ENCODE data around the gene SF3B1. TPM values are rescaled to one million over a fixed set of nuclear protein-coding genes. Genes with fewer than 3 reads are reported as not detected.

Gene SF3B1
- total RNA-seq, 1 donor: 253 TPM

GRCh38 chr2:197356136-197356535, 78.7 kb downstream of the SF3B1 start:
- peak overlapping the region; percentile 12 for H3K4me2 ChIP-seq (ENCODE audit: insufficient read depth, low read length)
- H3K9me3 ChIP-seq (ENCODE audit: low read depth, low read length): no peaks in the 10 kb centered on the region
- H3K36me3 ChIP-seq (ENCODE audit: insufficient read depth, low read length): no peaks in the 10 kb centered on the region
- no peak overlapping the region for H2AFZ ChIP-seq (ENCODE audit: low read length)
- no peak overlapping the region for H3K27ac ChIP-seq (ENCODE audit: low read depth, low read length)
- no peaks in the 10 kb centered on the region for H3K27me3 ChIP-seq (ENCODE audit: insufficient read depth, low read length)
- DNase-seq (ENCODE audit: insufficient read length, low spot score, missing footprints): no peak
- TF ChIP-seq, protein P1, sequence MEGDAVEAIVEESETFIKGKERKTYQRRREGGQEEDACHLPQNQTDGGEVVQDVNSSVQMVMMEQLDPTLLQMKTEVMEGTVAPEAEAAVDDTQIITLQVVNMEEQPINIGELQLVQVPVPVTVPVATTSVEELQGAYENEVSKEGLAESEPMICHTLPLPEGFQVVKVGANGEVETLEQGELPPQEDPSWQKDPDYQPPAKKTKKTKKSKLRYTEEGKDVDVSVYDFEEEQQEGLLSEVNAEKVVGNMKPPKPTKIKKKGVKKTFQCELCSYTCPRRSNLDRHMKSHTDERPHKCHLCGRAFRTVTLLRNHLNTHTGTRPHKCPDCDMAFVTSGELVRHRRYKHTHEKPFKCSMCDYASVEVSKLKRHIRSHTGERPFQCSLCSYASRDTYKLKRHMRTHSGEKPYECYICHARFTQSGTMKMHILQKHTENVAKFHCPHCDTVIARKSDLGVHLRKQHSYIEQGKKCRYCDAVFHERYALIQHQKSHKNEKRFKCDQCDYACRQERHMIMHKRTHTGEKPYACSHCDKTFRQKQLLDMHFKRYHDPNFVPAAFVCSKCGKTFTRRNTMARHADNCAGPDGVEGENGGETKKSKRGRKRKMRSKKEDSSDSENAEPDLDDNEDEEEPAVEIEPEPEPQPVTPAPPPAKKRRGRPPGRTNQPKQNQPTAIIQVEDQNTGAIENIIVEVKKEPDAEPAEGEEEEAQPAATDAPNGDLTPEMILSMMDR (IDR thresholded peaks at IDR 0.05; ENCODE audit: extremely low read depth, low read depth, low read length): peak; percentile 45
- H3K79me2 ChIP-seq (ENCODE audit: insufficient read depth, low read length): no peaks in the 10 kb centered on the region
- no peaks in the 10 kb centered on the region for H4K20me1 ChIP-seq (ENCODE audit: insufficient read depth, low read length)
- peaks cover 7% of the 10 kb centered on the region for H3K4me1 ChIP-seq (ENCODE audit: insufficient read depth, low read length)
- H3K4me3 ChIP-seq (ENCODE audit: insufficient read depth, low read length): no peak overlapping the region

- Histone ChIP-seq H3K27me3 (ENCODE audit: insufficient read depth, low read length) (no peaks in the 10 kb centered on the region), H4K20me1 (ENCODE audit: insufficient read depth, low read length) (no peaks in the 10 kb centered on the region), H3K4me2 (ENCODE audit: insufficient read depth, low read length) (no peak overlapping the region), H3K79me2 (ENCODE audit: insufficient read depth, low read length) (no peaks in the 10 kb centered on the region), H3K4me3 (ENCODE audit: insufficient read depth, low read length) (no peak overlapping the region), H3K4me1 (ENCODE audit: insufficient read depth, low read length) (peaks cover 5% of the 10 kb centered on the region), H3K36me3 (ENCODE audit: insufficient read depth, low read length) (no peaks in the 10 kb centered on the region), H3K27ac (ENCODE audit: low read depth, low read length) (no peak overlapping the region), H3K9me3 (ENCODE audit: low read depth, low read length) (no peaks in the 10 kb centered on the region), H2AFZ (ENCODE audit: low read length) (no peak overlapping the region)
- DNase-seq (ENCODE audit: insufficient read length, low spot score, missing footprints): no peak
- TF ChIP-seq, protein P1 (IDR thresholded peaks at IDR 0.05; ENCODE audit: extremely low read depth, low read depth, low read length): no peak
Observed at GRCh38 chr2:197354169-197354558, 80.7 kb downstream of the SF3B1 start.

DNA sequence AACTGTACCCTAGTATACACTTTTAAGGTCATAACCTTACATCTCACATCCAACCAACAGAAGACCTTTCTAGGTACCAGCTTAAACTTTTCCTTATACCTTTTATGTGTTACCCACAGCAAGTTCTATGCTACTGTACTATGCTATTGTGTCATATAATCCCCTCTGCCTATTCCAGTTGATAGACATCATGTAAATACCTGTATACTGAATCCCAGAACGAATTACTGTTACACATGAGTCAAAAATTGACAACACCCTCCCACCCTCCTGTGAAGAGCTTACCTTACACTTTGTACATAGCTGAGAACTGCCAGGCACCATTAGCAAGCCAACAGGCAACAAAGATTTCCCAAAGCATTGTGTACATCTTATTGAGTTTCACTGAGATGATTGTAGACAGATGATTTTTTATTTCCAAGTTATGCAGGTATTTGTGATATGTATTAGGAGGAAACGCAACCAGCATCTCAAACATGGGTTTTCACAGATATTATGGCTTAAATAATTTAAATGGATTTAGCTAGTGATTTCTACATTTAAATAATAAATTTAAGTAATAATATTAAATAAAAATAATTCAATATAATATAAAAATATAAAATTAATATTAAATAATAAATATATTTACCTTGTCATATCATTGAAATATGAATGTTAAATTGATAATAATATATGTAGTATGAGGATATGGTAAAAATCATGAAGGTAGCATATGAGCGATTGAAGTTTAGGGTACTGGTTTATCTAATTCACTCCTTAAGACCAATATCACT, 81.2 kb downstream of the SF3B1 start:
- no peak overlapping the region for H3K27ac ChIP-seq (ENCODE audit: low read depth, low read length)
- no peaks in the 10 kb centered on the region for H4K20me1 ChIP-seq (ENCODE audit: insufficient read depth, low read length)
- H3K36me3 ChIP-seq (ENCODE audit: insufficient read depth, low read length): no peaks in the 10 kb centered on the region
- no peaks in the 10 kb centered on the region for H3K27me3 ChIP-seq (ENCODE audit: insufficient read depth, low read length)
- H3K9me3 ChIP-seq (ENCODE audit: low read depth, low read length): no peaks in the 10 kb centered on the region
- no peak for DNase-seq (ENCODE audit: insufficient read length, low spot score, missing footprints)
- TF ChIP-seq, protein P1 (IDR thresholded peaks at IDR 0.05; ENCODE audit: extremely low read depth, low read depth, low read length): no peak
- H3K79me2 ChIP-seq (ENCODE audit: insufficient read depth, low read length): no peaks in the 10 kb centered on the region
- H2AFZ ChIP-seq (ENCODE audit: low read length): no peak overlapping the region
- no peak overlapping the region for H3K4me2 ChIP-seq (ENCODE audit: insufficient read depth, low read length)
- no peaks in the 10 kb centered on the region for H3K4me1 ChIP-seq (ENCODE audit: insufficient read depth, low read length)
- no peak overlapping the region for H3K4me3 ChIP-seq (ENCODE audit: insufficient read depth, low read length)

DNA sequence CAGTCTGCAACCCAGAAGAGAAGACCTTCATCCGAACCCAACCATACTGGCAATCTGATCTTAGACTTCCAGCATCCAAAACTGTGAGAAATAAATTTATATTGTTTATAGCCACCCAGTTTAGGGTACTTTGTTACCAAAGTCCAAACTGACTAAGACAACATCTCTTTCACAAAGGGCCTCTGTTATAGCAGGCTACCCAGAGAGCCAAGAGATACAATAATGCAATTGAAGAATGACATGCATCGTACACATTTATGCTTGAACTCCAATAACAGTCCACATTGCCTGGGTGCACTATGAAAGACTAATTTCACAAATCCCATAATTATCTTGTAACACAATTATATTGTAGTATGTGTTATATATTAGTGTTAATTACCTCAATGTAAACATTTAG, 85.1 kb downstream of the SF3B1 start:
- H2AFZ ChIP-seq (ENCODE audit: low read length): no peak overlapping the region
- DNase-seq (ENCODE audit: insufficient read length, low spot score, missing footprints): no peak
- H3K27ac ChIP-seq (ENCODE audit: low read depth, low read length): no peak overlapping the region
- no peaks in the 10 kb centered on the region for H3K27me3 ChIP-seq (ENCODE audit: insufficient read depth, low read length)
- H3K79me2 ChIP-seq (ENCODE audit: insufficient read depth, low read length): no peaks in the 10 kb centered on the region
- no peak overlapping the region for H3K4me3 ChIP-seq (ENCODE audit: insufficient read depth, low read length)
- TF ChIP-seq, protein P1 (IDR thresholded peaks at IDR 0.05; ENCODE audit: extremely low read depth, low read depth, low read length): no peak
- no peak overlapping the region for H3K4me2 ChIP-seq (ENCODE audit: insufficient read depth, low read length)
- no peaks in the 10 kb centered on the region for H3K36me3 ChIP-seq (ENCODE audit: insufficient read depth, low read length)
- no peaks in the 10 kb centered on the region for H3K4me1 ChIP-seq (ENCODE audit: insufficient read depth, low read length)
- no peaks in the 10 kb centered on the region for H3K9me3 ChIP-seq (ENCODE audit: low read depth, low read length)
- H4K20me1 ChIP-seq (ENCODE audit: insufficient read depth, low read length): no peaks in the 10 kb centered on the region

Measured in osteoblast (primary cell).